Lower lobe of right lung (tissue), 2 donors: ENCODE measurements around the gene HOXA13. TPM values are rescaled to one million over a fixed set of nuclear protein-coding genes. Genes with fewer than 3 reads are reported as not detected.

ENCODE experiments used
- ATAC-seq, 2 donors: fragments of 200-7000 bp; cut with Tn5 transposase; one replicate each; pipeline ENCODE4 v1.9.1; 2020 to 2022; ENCODE audit warnings: mild to moderate bottlenecking in 2 of 2, moderate library complexity in 2 of 2
- DNase-seq: peaks from one replicate; pipeline ENCODE4 v3.0.0-alpha.2; 2020
- H3K27ac ChIP-seq: fragments of 200-600 bp; one replicate; pipeline ENCODE4 v1.8.0; 2022
- H3K27me3 ChIP-seq: fragments of 200-600 bp; one replicate; pipeline ENCODE4 v1.8.0; 2022; ENCODE audit warnings: low read depth
- H3K36me3 ChIP-seq: fragments of 200-600 bp; one replicate; pipeline ENCODE4 v1.8.0; 2022; ENCODE audit warnings: mild to moderate bottlenecking
- H3K4me1 ChIP-seq: fragments of 200-600 bp; one replicate; pipeline ENCODE4 v1.8.0; 2022
- H3K4me3 ChIP-seq: fragments of 200-600 bp; one replicate; pipeline ENCODE4 v1.8.0; 2022; ENCODE audit warnings: mild to moderate bottlenecking
- H3K9me3 ChIP-seq: fragments of 200-600 bp; one replicate; pipeline ENCODE4 v1.8.0; 2022
- CTCF ChIP-seq: fragments of 200-600 bp; IDR thresholded peaks from one replicate; pipeline ENCODE4 v1.8.0; 2022; ENCODE audit warnings: antibody characterized with exemption, mild to moderate bottlenecking
- intact Hi-C: fragments of 100-400 bp; cut with DNase I; formaldehyde crosslinking; loops from one replicate; pipeline ENCODE4 v1.11.0; 2022
- total RNA-seq: library from RNA; stranded (reverse); fragmentation: NEBNext Ultra II Directional; extraction: Animal tissue kit (Norgen Biotek cat#: 25700); gene quantifications from one replicate; pipeline ENCODE4 v1.2.1, GENCODE V29; 2021
- donor health status: DM: no; HTN: yes; CAD: no; lungs with severe emphysema.

The HOXA13 gene
- total RNA-seq, 1 donor from 2014 or later = not detected

- ATAC-seq = no peak
- no peaks in the 10 kb centered on the region for H3K36me3 ChIP-seq
- no peak for DNase-seq
- intact Hi-C loops = no loop called here
- H3K27me3 ChIP-seq = peaks cover 94% of the 10 kb centered on the region
- H3K4me1 ChIP-seq = peaks cover 41% of the 10 kb centered on the region
- no peak for TF ChIP-seq CTCF
- no peak overlapping the region for H3K4me3 ChIP-seq
- no peak overlapping the region for H3K27ac ChIP-seq
- no peaks in the 10 kb centered on the region for H3K9me3 ChIP-seq
Measured at GRCh38 chr7:27202018-27202861, 2.3 kb upstream of the HOXA13 start.

- H3K27ac ChIP-seq = no peak overlapping the region
- no peak overlapping the region for H3K4me3 ChIP-seq
- ATAC-seq (no peak), DNase-seq (no peak)
- peaks cover 94% of the 10 kb centered on the region for H3K27me3 ChIP-seq
- no peaks in the 10 kb centered on the region for H3K36me3 ChIP-seq
- no peaks in the 10 kb centered on the region for H3K9me3 ChIP-seq
- intact Hi-C loops = no loop called here
- peaks cover 41% of the 10 kb centered on the region for H3K4me1 ChIP-seq
- TF ChIP-seq CTCF = no peak
Measured at GRCh38 chr7:27201580-27202017, 1.7 kb upstream of the HOXA13 start.

- intact Hi-C loops = no loop called here
- ATAC-seq (peak; percentile 35 to 58), DNase-seq (no peak)
- H3K27me3 ChIP-seq = peaks cover 94% of the 10 kb centered on the region
- H3K36me3 ChIP-seq = no peaks in the 10 kb centered on the region
- no peak overlapping the region for H3K27ac ChIP-seq
- TF ChIP-seq CTCF = no peak
- H3K4me3 ChIP-seq = peak overlapping the region; percentile 37
- peaks cover 41% of the 10 kb centered on the region for H3K4me1 ChIP-seq
- H3K9me3 ChIP-seq = no peaks in the 10 kb centered on the region
Measured at GRCh38 chr7:27200761-27201579, 1.1 kb upstream of the HOXA13 start.

- DNase-seq (no peak), ATAC-seq (peak; percentile 7 to 10)
- Histone ChIP-seq H3K27ac (no peak overlapping the region), H3K9me3 (no peaks in the 10 kb centered on the region), H3K27me3 (peaks cover 94% of the 10 kb centered on the region), H3K4me1 (peaks cover 27% of the 10 kb centered on the region), H3K36me3 (no peaks in the 10 kb centered on the region), H3K4me3 (peak overlapping the region; percentile 19)
- TF ChIP-seq CTCF = no peak
- intact Hi-C loops = loop anchor here (10.0 kb wide), 1 partner anchor 886 kb away; no protein-coding TSS in a partner anchor
Measured at GRCh38 chr7:27198871-27199801, 755 bp downstream of the HOXA13 start.
